PC-9 (cell line): ENCODE results near the gene DNMT3A. TPM values are rescaled to one million over a fixed set of nuclear protein-coding genes. Genes with fewer than 3 reads are reported as not detected.

Experiments
- BruUV-seq: library from RNA; stranded (reverse); fragments of 400-500 nt; replicated peaks from 2 replicates; lab custom pipeline; 2021; lab: Mats Ljungman, UMichigan
- CTCF ChIA-PET: fragments of 300-600 bp; sonication (Branson Sonifier 250); formaldehyde crosslinking; loops from one replicate; lab custom pipeline; 2022; ENCODE audit warnings: antibody characterized with exemption; lab: Charles Lee
- POLR2A ChIA-PET: fragments of 300-600 bp; sonication (Branson Sonifier 250); formaldehyde crosslinking; loops from one replicate; lab custom pipeline; 2022; ENCODE audit warnings: antibody characterized with exemption; ENCODE audit not compliant: unreplicated experiment; lab: Charles Lee
- DNase-seq, 2 experiments: peaks; one replicate each; pipeline versions ENCODE4 v3.0.0 to v3.0.0-alpha.2; 2015 to 2022; ENCODE audit warnings: mixed read lengths in 1 of 2
- H2AFZ ChIP-seq: fragments of 200-600 bp; sonication (generic); 2 replicates; pipeline ENCODE4 v1.8.1; 2017; ENCODE audit warnings: antibody characterized with exemption
- H3F3A ChIP-seq: fragments of 200-600 bp; sonication (generic); 2 replicates; pipeline ENCODE4 v1.8.1; 2017; ENCODE audit warnings: antibody characterized with exemption, mild to moderate bottlenecking, low read depth; ENCODE audit not compliant: insufficient read depth
- H3K27ac ChIP-seq: fragments of 200-600 bp; sonication (generic); 2 replicates; pipeline ENCODE4 v1.6.1; 2016; ENCODE audit warnings: mixed run types
- H3K27me3 ChIP-seq: fragments of 200-600 bp; sonication (generic); 2 replicates; pipeline ENCODE4 v1.6.1; 2016; ENCODE audit warnings: low read depth, mixed run types; ENCODE audit not compliant: insufficient read depth
- H3K36me3 ChIP-seq: fragments of 200-600 bp; sonication (generic); 2 replicates; pipeline ENCODE4 v1.6.1; 2016; ENCODE audit warnings: low read depth, mixed run types
- H3K4me1 ChIP-seq: fragments of 200-600 bp; sonication (generic); replicated peaks from 2 replicates; pipeline ENCODE4 v1.6.1; 2016; ENCODE audit warnings: mixed run types; ENCODE audit not compliant: insufficient read depth
- H3K4me2 ChIP-seq: fragments of 200-600 bp; sonication (generic); 2 replicates; pipeline ENCODE4 v1.6.1; 2017; ENCODE audit warnings: mixed run types
- H3K4me3 ChIP-seq: fragments of 200-600 bp; sonication (generic); 2 replicates; pipeline ENCODE4 v1.6.1; 2016; ENCODE audit warnings: mixed run types
- H3K79me2 ChIP-seq: fragments of 200-600 bp; sonication (generic); 2 replicates; pipeline ENCODE4 v1.6.1; 2017; ENCODE audit warnings: low read depth, mixed run types
- H3K9me2 ChIP-seq: fragments of 200-600 bp; sonication (generic); 2 replicates; pipeline ENCODE4 v1.8.1; 2017; ENCODE audit warnings: mild to moderate bottlenecking; ENCODE audit not compliant: insufficient read depth
- H3K9me3 ChIP-seq: fragments of 200-600 bp; sonication (generic); 2 replicates; pipeline ENCODE4 v1.8.1; 2016; ENCODE audit warnings: low read depth; ENCODE audit not compliant: insufficient read depth
- H4K20me1 ChIP-seq: fragments of 200-600 bp; sonication (generic); 2 replicates; pipeline ENCODE4 v1.8.1; 2017; ENCODE audit not compliant: insufficient read depth
- CTCF ChIP-seq: fragments of 200-600 bp; sonication (generic); conservative IDR thresholded peaks from 2 replicates; pipeline ENCODE4 v1.6.1; 2017; ENCODE audit warnings: mixed run types, antibody characterized with exemption, mild to moderate bottlenecking, moderate library complexity
- EZH2 ChIP-seq: fragments of 200-600 bp; sonication (generic); IDR thresholded peaks from 2 replicates; pipeline ENCODE4 v1.8.0; 2017; ENCODE audit warnings: antibody characterized with exemption, low read depth
- intact Hi-C: fragments of 100-400 bp; cut with micrococcal nuclease; formaldehyde crosslinking; loops from one replicate; pipeline ENCODE4 v1.10.0; 2022; ENCODE audit not compliant: unreplicated experiment
- total RNA-seq: library from RNA; stranded (reverse); gene quantifications from 2 replicates; pipeline ENCODE4 v1.2.3, GENCODE V29; 2021

Gene DNMT3A
- total RNA-seq, 1 experiment from 2014 or later = 38.9 TPM

GRCh38 chr2:25300001-25300400, 41.7 kb downstream of the DNMT3A start:
- Histone ChIP-seq H3F3A (peaks cover 18% of the 10 kb centered on the region; the same call in 1 of the 2 replicates), H3K9me3 (no peaks in the 10 kb centered on the region), H3K79me2 (no peaks in the 10 kb centered on the region), H3K9me2 (no peaks in the 10 kb centered on the region), H3K27ac (no peak overlapping the region), H3K36me3 (no peaks in the 10 kb centered on the region), H3K4me2 (no peak overlapping the region), H2AFZ (no peak overlapping the region), H3K4me3 (no peak overlapping the region), H3K27me3 (no peaks in the 10 kb centered on the region), H3K4me1 (peaks cover 15% of the 10 kb centered on the region), H4K20me1 (no peaks in the 10 kb centered on the region; the same call in none of the 2 replicates)
- POLR2A ChIA-PET = no interaction called here
- no TSS peak for BruUV-seq
- intact Hi-C loops = no loop called here
- TF ChIP-seq CTCF (no peak), EZH2 (no peak)
- CTCF ChIA-PET = no interaction called here
- no peak for DNase-seq

- no peak overlapping the region for H3K27ac ChIP-seq
- TF ChIP-seq CTCF (no peak), EZH2 (no peak)
- ChIA-PET CTCF (no interaction called here), POLR2A (no interaction called here)
- H3K9me3 ChIP-seq = no peaks in the 10 kb centered on the region
- intact Hi-C loops = no loop called here
- H2AFZ ChIP-seq = no peak overlapping the region
- no peak overlapping the region for H3K4me3 ChIP-seq
- H4K20me1 ChIP-seq = no peaks in the 10 kb centered on the region; the same call in 1 of the 2 replicates
- H3K27me3 ChIP-seq = no peaks in the 10 kb centered on the region
- H3K4me2 ChIP-seq = no peak overlapping the region
- H3K9me2 ChIP-seq = no peaks in the 10 kb centered on the region
- peaks cover 15% of the 10 kb centered on the region for H3K4me1 ChIP-seq
- H3K79me2 ChIP-seq = no peaks in the 10 kb centered on the region
- no peak for DNase-seq
- BruUV-seq = no TSS peak
- H3K36me3 ChIP-seq = no peaks in the 10 kb centered on the region
- H3F3A ChIP-seq = peaks cover 18% of the 10 kb centered on the region; the same call in 1 of the 2 replicates
Measured at GRCh38 chr2:25298776-25299431, 42.8 kb downstream of the DNMT3A start.

- POLR2A ChIA-PET = no interaction called here
- no peaks in the 10 kb centered on the region for H3K27me3 ChIP-seq
- H3K79me2 ChIP-seq = no peaks in the 10 kb centered on the region
- H3K27ac ChIP-seq = no peak overlapping the region
- H3K4me1 ChIP-seq = peaks cover 15% of the 10 kb centered on the region
- intact Hi-C loops = no loop called here
- CTCF ChIA-PET = no interaction called here
- H3K9me3 ChIP-seq = no peaks in the 10 kb centered on the region
- no peak overlapping the region for H3K4me2 ChIP-seq
- no TSS peak for BruUV-seq
- peak in 1 of 2 experiments; percentile 32 for DNase-seq
- no peak overlapping the region for H2AFZ ChIP-seq
- no peak for TF ChIP-seq CTCF
- TF ChIP-seq EZH2 = no peak
- H3K9me2 ChIP-seq = no peaks in the 10 kb centered on the region
- H4K20me1 ChIP-seq = no peaks in the 10 kb centered on the region; the same call in 1 of the 2 replicates
- H3K4me3 ChIP-seq = no peak overlapping the region
- no peaks in the 10 kb centered on the region for H3K36me3 ChIP-seq
- H3F3A ChIP-seq = peaks cover 18% of the 10 kb centered on the region; the same call in 1 of the 2 replicates
Measured at GRCh38 chr2:25297738-25298137, 44.0 kb downstream of the DNMT3A start.
